Lung microvascular endothelial cell (primary cell): ENCODE measurements around the gene CRYGD. TPM values are rescaled to one million over a fixed set of nuclear protein-coding genes. Genes with fewer than 3 reads are reported as not detected.
A peak's percentile ranks its signal among the peaks of the same experiment; 100 is the strongest.
"Not testable (repeated sequence)": the region's sequence is repeated elsewhere in the genome, so short reads cannot be mapped to it uniquely, and the experiment has no call there.

Experiments used
- DNase-seq, 2 donors: peaks; one replicate each; pipeline versions ENCODE4 v3.0.0 to v3.0.0-alpha.2; 2010; ENCODE audit warnings: low read depth in 2 of 2
- total RNA-seq: library from RNA; depleted of rRNA; stranded (reverse); fragments of >200 nt; gene quantifications from 2 replicates; pipeline ENCODE4 v1.2.1, GENCODE V29; 2014

The CRYGD gene
- total RNA-seq, 1 donor from 2014 or later: not detected

DNA sequence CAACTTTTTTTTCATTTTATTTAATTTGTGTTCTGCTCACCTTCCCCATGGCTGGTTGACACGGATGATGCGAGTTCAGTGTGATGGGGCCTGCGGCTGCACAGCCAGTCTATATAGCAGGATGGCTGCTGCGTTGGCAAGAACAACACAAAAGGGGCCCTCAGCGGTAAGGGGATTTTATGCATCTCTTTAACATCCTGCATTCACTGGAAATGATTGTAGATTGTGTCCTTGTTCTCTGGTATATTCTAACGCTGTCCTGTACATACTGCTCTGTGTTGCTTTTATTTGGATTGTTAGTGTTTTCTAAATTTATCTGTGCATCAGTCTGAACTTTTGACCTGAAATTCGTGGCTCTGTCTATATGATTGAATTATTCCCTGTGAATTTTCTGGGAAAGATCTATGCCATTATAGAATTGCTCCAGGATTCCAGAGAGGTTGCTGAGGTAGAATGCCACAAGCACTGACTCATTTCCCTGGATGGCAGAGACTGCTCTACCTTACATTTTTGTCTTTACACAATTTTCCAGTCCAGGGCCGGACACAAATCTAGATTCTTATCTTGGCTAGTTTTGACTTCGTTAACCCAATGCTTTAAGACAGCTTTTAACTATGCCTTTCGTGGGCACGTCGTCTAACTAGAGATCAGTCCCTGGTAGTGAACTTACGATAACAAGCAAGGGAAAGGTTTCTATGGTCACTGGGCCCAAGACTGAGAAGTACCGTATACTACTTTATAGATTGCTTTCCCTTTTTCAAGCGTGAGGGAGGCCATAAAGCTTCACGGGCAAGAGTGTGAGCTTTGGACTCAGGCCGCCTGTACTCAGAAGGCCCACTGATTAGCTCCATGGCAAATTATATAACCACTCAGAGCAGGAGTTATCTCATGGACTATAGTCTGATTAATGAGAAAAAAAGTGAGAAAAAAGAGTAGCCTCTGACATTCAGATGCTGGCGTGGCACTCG is 5.7 kb upstream of the CRYGD start, which contains the start of gene CRYGC:
Gene CRYGC (minus strand): TSS at position 85 of the 968 bp plus-strand sequence. CDS start 36 bp downstream, at position 49.
- peak in 1 of 2 donors; percentile 29 for DNase-seq

DNA sequence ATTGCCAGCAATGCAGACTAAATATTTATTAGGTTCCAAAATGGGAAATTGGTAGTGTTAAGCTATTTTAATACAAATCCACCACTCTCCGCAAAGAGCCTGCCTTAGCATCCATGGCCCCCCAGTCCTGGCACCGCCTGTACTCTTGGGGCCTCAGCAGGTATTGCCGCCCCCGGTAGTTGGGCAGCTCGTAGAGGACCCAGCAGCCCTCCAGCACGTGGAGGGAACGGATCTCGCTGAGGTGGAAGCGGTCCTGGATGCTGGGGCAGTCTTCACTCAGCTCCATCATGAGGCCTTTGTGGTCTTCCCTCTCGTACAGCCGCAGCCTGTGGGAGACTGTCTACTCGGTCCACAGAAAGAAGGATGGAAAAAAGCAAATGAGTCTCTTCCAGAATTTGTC is 3.8 kb upstream of the CRYGD start:
- no peak for DNase-seq

DNA sequence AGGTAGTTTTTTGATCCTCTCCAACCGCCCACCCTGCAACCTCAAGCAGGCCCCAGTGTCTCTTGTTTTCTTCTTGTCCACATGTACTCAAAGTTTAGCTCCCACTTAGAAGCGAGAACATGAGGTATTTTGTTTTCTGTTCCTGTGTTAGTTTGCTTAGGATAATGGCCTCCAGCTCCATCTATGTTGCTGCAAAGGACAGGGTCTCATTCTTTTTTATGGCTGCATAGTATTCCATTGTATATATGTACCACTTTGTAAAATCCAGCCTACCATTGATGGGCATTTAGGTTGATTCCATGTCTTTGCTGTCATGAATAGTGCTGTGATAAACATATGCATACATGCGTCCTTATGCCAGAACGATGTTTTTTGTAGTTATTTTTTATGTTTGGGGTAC is 2.8 kb upstream of the CRYGD start:
- DNase-seq: no peak

DNA sequence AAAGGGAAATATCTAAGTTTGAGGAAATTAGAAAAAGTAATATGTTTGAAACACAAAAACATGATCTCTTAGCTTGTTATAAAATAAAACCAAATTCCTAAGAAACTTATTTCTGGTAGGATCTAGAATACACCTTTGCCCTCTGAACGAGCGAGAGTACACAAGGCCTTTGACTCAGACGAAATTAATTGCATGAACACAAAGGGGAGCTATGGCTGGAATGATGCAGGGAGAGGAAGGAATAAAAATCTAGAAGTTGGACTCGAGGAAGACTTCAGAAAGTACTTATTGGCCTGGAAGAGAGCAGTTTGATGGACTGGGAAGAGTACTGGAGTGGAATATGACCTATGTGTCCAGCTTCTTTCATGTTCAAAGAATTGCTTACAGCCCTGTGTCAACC is 927 bp upstream of the CRYGD start:
- DNase-seq: no peak

DNA sequence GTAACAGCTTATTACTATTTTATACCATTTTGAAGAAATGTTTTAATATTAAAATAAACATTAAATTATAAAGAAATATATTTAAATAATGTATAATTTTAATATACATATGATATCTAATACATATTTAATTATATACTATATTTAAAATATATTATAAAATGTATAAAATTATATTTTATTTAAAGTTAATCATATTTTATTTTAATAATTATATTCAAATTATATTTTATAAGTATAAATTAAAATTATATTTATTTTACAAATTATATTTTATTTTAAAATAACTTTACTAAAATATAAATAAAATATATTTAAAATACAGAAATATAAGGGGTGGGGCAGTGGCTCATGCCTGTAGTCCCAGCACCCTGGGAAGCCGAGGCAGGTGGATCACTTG is 2.1 kb downstream of the CRYGD start:
- no peak for DNase-seq

DNA sequence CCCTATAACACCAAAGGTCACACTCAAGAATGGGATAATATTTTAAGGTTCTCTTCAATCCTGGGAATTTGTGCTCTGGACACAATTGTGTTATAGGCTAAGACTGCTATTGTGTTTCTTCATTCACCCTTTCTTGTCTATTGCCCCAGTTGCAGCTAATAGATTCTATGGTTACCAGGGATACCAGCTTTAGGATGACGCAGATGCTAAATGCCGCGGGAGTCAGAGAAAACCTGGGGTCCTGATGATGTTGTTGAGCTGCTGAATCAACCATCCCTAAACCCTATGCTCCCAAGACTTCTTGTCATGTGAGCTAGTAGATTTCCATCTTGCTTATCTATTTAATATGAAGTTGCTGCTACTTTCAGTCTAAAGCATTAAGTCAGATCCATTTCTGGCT is 5.4 kb downstream of the CRYGD start:
- DNase-seq: no peak

DNA sequence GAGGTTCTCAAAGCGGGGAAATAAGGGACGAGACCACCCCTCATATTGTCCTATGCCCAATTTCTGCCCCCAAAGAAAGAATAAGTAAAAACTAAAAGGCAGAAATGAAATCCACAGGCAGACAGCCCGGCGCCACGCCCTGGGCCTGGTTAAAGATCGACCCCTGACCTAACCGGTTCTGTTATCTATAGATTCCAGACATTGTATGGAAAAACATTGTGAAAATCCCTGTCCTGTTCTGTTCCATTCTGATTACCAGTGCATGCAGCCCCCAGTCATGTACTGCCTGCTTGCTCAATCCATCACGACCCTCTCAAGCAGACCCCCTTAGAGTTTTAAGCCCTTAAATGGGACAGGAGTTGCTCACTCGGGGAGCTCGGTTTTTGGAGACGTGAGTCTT is 6.9 kb downstream of the CRYGD start:
- not testable (repeated sequence) for DNase-seq

DNA sequence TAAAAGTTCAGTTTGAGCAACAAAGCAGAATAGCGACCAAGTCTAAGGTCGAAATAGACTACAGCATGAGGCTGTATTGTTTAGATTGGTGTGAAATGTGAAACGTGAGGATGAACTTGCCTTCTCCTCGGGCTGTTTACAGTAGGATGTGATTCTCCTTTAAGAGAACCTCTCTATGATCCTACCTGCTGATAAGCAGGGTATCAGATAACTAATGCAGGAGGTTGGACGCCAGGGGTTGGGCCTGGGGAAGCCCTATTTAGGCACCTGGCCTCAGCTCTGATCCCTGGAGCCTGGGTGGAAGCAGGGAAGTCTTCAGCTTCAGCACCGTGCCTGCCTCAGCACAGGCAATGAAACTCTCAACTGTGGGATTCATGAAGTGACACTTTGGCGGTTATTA is 11.4 kb downstream of the CRYGD start:
- DNase-seq: no peak

DNA sequence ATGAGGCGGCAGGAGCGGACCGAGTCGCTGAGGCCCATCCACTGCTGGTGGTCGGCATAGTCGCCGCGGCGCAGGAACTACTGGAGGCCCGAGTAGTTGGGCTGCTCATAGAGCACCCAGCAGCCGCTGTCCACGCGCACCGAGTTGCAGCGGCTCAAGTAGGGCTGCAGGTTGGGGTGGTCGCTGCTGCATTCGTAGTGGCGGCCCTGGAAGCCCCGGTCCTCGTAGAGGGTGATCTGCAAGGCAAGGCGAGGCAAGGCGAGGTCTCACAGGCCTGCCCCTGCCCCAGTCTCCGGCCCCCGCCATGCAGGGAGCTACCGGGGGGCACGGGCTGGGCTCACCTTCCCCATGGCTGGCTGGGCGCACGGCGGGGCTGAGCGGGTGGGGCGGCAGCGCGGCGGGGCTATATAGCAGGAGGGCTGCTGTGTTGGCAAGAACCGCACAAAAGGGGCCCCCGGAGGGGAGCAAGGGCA is 12.0 kb downstream of the CRYGD start:
- DNase-seq: not testable (repeated sequence)

DNA sequence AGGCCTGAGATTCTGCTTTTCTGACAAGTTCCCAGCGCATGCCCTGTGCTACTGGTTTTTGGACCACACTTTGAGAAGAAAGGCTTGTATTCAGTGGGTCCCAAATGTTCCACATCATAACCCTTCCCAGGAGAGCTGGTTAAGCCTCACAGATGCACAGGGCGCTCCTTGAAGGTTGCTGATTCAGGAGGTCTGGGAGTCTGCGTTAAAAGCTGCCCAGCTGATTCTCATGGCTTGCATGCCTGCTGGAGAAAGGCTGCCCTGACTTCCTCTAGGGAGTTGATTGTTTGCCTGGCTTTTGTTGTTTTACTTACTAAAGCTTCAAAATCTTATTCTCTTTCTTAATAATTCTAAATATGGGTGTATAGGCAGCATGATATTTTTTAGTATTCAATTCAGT is 20.7 kb downstream of the CRYGD start:
- DNase-seq: no peak

DNA sequence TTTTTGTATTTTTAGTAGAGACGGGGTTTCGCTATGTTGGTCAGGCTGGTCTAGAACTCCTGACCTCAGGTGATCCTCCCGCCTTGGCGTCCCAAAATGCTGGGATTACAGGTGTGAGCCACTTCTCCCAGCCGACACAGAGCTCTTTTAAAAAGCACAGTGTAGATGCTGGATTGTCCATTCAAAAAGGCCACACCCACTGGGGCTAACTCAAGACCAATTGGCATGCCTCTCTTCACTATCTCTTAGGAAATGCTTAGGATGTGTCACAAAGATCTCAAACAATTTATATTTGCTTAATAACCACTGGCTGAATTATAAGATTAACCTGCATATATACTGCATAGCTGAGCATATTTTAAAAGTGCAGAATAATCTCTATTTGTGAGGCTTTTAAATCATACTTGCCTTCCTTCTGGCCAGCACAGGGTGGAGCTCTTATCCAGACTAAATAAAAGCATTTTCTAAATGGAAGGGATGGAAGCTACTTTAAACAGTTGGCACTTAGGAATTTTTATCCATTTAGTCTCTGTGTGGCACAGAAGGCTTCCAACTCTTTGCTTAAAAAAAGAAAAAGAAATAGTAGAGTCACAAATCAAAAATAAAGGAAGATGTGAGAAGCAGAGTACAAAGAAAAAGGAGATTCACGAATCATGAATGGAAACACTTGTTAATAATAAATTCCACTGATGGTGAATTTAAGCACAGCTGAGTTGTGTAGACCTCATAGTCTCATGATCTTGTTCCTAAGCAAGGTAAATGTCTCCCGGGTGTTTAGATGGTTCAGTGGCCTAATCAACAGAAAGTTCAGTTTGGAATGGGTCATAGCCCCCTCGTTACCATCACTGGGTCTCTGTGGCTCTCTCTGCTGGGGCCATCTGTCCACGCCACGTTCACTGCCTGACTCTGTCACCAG is 22.4 kb downstream of the CRYGD start:
- DNase-seq: peak; percentile 24 to 62

DNA sequence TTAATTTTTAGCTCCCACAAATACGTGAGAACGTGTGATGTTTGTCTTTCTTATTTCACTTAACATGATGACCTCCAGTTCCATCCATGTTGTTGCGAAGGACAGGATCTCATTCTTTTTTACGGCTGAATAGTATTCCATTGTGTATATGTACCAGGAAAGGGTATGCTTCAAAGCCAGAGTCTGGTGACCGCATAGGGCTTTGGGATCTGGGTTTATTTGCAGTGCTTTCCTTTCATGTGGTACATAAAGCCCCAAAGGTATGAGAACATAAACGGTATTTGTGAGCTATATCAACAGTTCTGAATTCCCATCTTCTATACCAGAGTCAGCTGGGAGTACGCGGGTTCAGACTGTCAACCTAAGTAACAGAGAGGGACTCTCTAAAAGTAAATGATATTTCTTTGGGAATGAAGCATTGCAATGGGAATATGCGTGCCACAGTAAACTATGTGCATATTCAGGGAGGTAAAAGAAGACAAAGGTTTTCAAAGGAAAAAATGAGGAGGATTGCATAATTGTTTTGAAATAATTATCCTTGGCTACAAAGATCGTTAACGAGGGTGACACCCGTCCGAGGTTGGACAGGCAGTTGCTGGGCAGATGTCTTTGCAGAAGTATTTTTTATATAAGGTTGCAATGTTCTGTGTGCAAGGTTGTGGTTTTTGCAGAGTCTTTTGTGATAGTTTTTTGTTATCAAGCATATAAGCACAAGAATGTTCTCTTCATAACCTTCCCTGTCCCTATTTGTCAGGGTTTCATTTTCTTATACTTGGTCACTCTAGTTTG is 24.4 kb downstream of the CRYGD start:
- DNase-seq: no peak

DNA sequence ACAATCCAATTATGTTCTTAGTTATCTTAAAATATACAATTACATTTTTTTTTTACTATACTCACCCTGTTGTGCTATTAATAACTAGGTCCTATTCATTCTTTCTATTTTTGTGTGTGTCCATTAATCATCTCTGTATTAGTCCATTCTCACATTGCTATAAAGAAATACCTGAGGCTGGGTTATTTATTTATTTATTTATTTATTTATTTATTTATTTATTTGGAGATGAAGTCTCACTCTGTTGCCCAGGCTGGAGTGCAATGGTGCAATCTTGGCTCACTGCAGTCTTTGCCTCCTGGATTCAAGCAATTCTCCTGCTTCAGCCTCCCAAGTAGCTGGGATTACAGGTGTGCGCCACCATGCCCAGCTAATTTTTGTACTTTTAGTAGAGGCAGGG is 25.6 kb downstream of the CRYGD start:
- DNase-seq: not testable (repeated sequence)

DNA sequence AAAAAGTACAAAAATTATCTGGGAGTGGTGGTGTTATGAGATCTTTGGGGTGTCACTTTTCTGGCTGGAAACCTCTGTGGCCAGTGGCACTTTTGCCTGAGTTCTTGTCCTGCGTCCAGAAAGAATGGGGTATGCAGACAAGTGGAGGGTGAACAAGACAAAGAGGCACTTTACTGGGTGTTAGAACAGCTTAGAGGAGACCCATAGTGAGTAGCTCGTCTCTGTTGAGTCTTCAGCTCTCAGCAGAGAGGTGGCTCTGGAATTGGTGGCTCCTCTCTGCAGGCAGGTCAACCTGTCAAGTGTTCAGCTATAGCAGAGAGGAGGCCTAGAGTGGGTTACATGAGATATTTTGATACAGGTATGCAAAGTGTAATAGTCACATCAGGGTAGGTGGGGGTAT is 26.1 kb downstream of the CRYGD start:
- no peak for DNase-seq

DNA sequence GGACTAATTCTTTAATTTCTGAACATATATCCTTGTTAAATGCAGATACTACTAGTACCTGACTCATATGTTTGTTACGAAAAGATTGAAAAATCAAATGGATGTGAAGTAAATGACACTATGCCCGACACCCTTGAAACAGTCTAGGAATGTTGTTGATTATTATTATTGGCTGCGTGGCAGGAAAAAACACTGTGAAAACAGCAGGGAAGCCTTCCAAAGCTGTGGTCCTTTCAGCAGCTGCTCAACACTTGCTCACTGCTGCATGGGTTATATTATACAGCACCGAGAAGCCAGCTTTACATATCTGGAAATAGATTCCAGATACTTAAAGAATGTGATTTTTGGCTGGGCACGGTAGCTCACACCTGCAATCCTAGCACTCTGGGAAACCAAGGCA is 26.5 kb downstream of the CRYGD start:
- DNase-seq: no peak

DNA sequence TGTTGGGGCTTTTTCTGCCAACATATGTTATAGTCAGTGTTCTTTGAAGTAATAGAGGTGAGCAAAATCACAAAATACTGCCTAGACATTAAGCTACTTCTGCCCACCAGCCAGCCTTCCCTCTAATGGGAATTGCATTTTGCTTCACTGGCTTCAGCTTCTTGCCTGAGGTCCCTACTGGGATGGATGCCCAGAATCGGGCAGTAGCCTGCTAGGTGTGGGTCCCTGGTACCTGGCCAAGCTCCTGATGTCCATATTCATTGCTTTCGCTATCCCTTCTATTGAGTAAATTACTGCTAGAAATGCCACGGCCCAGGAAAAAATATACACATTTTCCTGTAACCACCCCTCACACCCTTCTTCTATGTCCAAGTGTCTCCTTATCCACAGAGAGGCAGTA is 27.0 kb downstream of the CRYGD start:
- DNase-seq: no peak

DNA sequence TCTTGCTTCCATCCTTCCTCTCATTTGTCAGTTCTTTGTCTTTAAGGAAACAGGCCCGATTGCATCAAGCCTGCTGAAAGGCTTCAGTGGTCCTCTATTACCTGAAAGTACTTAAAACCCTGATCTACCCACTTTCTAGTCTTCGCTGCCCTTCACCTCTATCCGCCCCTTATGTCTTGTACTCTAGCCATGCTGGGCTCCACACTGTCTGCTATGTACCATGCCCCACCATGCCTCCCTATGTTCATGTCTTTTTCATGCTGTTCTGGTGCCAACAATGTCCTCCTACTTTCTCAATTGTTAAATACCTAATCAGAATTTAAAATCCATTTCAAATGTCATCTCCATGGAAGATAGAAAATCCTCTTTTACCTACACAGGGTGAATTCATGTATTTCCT is 28.2 kb downstream of the CRYGD start:
- DNase-seq: no peak

DNA sequence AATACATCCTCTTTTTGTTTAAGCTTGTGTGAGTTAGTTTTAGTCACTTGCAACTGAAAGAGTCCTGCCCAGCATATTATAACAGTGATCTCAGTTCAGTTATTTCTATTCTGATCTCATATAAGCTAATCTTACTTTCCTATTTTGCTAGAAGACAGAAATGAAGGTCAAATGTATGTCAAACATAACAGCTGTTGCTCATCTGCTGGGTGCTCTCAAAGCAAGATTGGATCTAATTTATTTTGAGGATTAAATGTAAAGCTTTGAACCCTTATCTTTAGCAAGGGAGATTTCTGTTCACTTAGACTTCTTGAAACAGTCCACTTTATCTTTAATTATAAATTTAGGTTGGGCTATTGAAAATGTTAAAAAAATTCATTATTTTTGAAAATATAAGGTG is 31.2 kb downstream of the CRYGD start:
- DNase-seq: no peak

DNA sequence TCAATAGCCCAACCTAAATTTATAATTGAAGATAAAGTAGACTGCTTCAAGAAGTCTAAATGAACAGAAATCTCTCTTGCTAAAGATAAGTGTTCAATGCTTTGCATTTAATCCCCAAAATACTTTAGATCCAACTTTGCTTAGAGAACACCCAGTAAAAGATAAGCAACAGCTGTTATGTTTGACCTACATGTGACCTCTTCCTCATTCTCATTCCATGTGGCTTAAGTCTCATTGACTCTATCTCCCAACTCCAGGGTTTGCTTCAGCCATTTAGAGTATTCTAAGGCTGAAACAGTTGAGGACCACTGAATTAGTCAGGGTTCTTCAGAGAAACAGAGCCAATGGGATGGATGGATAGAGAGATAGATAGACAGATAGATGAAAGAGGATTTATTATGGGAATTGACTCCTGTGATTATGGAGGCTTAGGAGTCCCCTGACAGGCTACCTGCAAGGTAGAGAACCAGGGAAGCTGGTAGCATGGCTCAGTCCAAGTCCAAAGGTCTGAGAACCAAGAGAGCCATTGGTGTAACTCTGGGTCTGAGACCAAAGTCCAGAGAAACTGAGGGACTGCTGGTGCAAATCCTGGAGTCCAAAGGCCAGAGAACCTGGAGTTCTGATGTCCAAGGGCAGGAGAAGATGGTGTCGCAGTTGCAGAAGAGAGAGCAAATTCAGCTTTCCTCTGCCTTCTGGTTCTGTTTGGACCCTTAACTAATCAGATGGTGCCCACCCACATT is 32.1 kb downstream of the CRYGD start:
- DNase-seq: no peak

DNA sequence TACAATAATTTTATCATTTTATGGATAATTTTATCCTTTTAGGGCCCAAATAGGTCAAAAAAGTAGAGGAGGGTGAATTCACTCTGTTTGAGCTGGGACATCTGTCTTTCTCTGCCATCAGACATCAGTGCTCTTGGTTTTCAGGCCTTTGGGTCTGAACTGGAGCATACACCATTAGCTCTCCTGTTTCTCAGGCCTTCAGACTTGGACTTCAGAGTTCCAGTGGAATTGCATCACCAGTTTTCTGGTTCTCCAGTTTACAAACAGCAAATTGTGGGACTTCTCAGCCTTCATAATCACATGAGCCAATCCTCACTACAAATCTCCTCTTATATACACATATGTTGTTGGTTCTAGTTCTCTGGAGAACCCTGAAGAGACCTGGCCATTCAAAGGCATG is 33.9 kb downstream of the CRYGD start:
- DNase-seq: no peak

DNA sequence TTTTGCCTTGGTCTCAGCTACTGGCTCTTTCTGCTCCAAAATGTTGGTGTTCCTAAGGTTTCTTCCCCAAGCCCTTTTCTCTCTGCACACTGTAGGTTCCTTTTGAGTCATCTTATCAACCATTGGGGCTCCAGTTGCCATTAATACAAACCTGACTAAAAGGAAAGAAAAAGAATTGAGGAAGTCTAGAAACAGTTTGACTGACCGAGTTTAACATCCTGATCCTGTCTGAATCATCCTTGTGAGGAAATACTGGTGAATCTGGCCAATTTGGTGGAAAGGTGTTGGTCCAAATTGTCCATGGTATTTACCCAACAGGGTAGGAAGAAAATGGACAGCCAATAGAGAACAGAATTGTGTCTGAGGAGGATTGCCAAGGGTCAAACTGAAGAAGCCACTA is 38.3 kb downstream of the CRYGD start:
- DNase-seq: no peak
